MM.1S (cell line): Measurements from ENCODE around the gene IL1RAP.
"Not testable (repeated sequence)": the region's sequence is repeated elsewhere in the genome, so short reads cannot be mapped to it uniquely, and the experiment has no call there.

Experiments used
- DNase-seq: peaks from one replicate; pipeline ENCODE4 v3.0.0-alpha.2; 2015
- H2AFZ ChIP-seq: fragments of 300-600 bp; sonication (generic); 2 replicates; pipeline ENCODE4 v1.6.0; 2016; ENCODE audit warnings: antibody characterized with exemption, low read length
- H3F3A ChIP-seq: fragments of 300-600 bp; sonication (generic); 2 replicates; pipeline ENCODE4 v1.6.1; 2016; ENCODE audit warnings: mild to moderate bottlenecking, antibody characterized with exemption, low read length, moderate library complexity, mixed read lengths; ENCODE audit not compliant: insufficient read depth
- H3K27ac ChIP-seq: fragments of 300-600 bp; sonication (generic); 2 replicates; pipeline ENCODE4 v1.5.1; 2016; ENCODE audit warnings: mild to moderate bottlenecking, low read length
- H3K27me3 ChIP-seq: fragments of 300-600 bp; sonication (generic); replicated peaks from 2 replicates; pipeline ENCODE4 v1.6.0; 2016; ENCODE audit warnings: low read length; ENCODE audit not compliant: insufficient read depth
- H3K36me3 ChIP-seq: fragments of 300-600 bp; sonication (generic); replicated peaks from 2 replicates; pipeline ENCODE4 v1.6.1; 2016; ENCODE audit warnings: mild to moderate bottlenecking, low read length, mixed read lengths; ENCODE audit not compliant: insufficient read depth
- H3K4me1 ChIP-seq: fragments of 300-600 bp; sonication (generic); 2 replicates; pipeline ENCODE4 v1.6.1; 2016; ENCODE audit warnings: low read length, mixed read lengths
- H3K4me2 ChIP-seq: fragments of 300-600 bp; sonication (generic); 2 replicates; pipeline ENCODE4 v1.6.0; 2016; ENCODE audit warnings: low read depth, low read length
- H3K4me3 ChIP-seq: fragments of 300-600 bp; sonication (generic); 2 replicates; pipeline ENCODE4 v1.5.1; 2016; ENCODE audit warnings: low read length, mixed read lengths
- H3K79me2 ChIP-seq: fragments of 300-600 bp; sonication (generic); 2 replicates; pipeline ENCODE4 v1.6.1; 2016; ENCODE audit warnings: mixed run types, low read length, mixed read lengths
- H3K9ac ChIP-seq: fragments of 300-600 bp; sonication (generic); 2 replicates; pipeline ENCODE4 v1.6.1; 2016; ENCODE audit warnings: low read length, mixed read lengths
- H3K9me2 ChIP-seq: fragments of 300-600 bp; sonication (generic); replicated peaks from 2 replicates; pipeline ENCODE4 v1.6.1; 2016; ENCODE audit warnings: mild to moderate bottlenecking, low read length, mixed read lengths; ENCODE audit not compliant: insufficient read depth
- H3K9me3 ChIP-seq: fragments of 300-600 bp; sonication (generic); replicated peaks from 2 replicates; pipeline ENCODE4 v1.6.1; 2016; ENCODE audit warnings: mild to moderate bottlenecking, low read length, mixed read lengths; ENCODE audit not compliant: insufficient read depth
- H4K20me1 ChIP-seq: fragments of 300-600 bp; sonication (generic); 2 replicates; pipeline ENCODE4 v1.6.1; 2016; ENCODE audit warnings: mild to moderate bottlenecking, low read length, moderate library complexity, mixed read lengths; ENCODE audit not compliant: insufficient read depth
- EZH2 ChIP-seq: fragments of 300-600 bp; sonication (generic); optimal IDR thresholded peaks from 2 replicates; pipeline ENCODE3; 2017; ENCODE audit warnings: low read depth, mild to moderate bottlenecking, antibody characterized with exemption, low read length, mixed read lengths
- EZH2phosphoT487 ChIP-seq: fragments of 300-600 bp; sonication (generic); IDR thresholded peaks from 2 replicates; pipeline ENCODE4 v1.6.1; 2018; ENCODE audit warnings: antibody characterized with exemption, low read length
- TF ChIP-seq, protein P1 (sequence below): fragments of 300-600 bp; sonication (generic); IDR thresholded peaks from 2 replicates; pipeline ENCODE4 v1.5.1; 2016; ENCODE audit warnings: antibody characterized with exemption, low read length, mixed read lengths

The IL1RAP gene

GRCh38 chr3:190673148-190673547 is 159.3 kb downstream of the IL1RAP start:
- H2AFZ ChIP-seq, result no peak overlapping the region
- H3K9ac ChIP-seq, result no peak overlapping the region
- TF ChIP-seq EZH2 (no peak), EZH2phosphoT487 (no peak)
- TF ChIP-seq, protein P1, sequence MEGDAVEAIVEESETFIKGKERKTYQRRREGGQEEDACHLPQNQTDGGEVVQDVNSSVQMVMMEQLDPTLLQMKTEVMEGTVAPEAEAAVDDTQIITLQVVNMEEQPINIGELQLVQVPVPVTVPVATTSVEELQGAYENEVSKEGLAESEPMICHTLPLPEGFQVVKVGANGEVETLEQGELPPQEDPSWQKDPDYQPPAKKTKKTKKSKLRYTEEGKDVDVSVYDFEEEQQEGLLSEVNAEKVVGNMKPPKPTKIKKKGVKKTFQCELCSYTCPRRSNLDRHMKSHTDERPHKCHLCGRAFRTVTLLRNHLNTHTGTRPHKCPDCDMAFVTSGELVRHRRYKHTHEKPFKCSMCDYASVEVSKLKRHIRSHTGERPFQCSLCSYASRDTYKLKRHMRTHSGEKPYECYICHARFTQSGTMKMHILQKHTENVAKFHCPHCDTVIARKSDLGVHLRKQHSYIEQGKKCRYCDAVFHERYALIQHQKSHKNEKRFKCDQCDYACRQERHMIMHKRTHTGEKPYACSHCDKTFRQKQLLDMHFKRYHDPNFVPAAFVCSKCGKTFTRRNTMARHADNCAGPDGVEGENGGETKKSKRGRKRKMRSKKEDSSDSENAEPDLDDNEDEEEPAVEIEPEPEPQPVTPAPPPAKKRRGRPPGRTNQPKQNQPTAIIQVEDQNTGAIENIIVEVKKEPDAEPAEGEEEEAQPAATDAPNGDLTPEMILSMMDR, result no peak
- no peak overlapping the region for H3K4me2 ChIP-seq
- no peaks in the 10 kb centered on the region for H3K36me3 ChIP-seq
- H3K9me3 ChIP-seq, result no peaks in the 10 kb centered on the region
- no peaks in the 10 kb centered on the region for H3K9me2 ChIP-seq
- H3K4me3 ChIP-seq, result no peak overlapping the region
- DNase-seq, result no peak
- H4K20me1 ChIP-seq, result no peaks in the 10 kb centered on the region
- no peak overlapping the region for H3K27ac ChIP-seq
- no peaks in the 10 kb centered on the region for H3F3A ChIP-seq
- no peaks in the 10 kb centered on the region for H3K27me3 ChIP-seq
- no peaks in the 10 kb centered on the region for H3K79me2 ChIP-seq
- H3K4me1 ChIP-seq, result no peaks in the 10 kb centered on the region

DNA sequence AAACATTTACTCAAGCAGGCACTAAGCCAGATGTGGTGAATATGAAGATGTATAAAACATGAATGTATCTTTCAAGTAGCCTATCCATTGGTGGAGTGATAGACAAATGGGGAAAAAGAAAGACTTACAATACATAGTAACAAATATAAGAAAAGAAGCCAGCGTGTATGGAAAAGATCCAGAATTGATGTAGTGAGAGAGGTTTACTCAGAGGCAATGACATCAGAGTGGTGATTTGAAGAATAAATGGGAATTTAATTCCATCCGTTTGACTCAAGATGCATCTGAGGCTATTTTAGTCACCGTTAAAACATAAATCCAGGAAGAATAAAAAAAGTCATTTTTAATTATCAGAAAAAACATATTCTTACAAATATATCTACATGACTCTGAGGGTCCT is 162.6 kb downstream of the IL1RAP start:
- no peaks in the 10 kb centered on the region for H3K27me3 ChIP-seq
- no peak overlapping the region for H3K4me3 ChIP-seq
- H3K9me3 ChIP-seq, result no peaks in the 10 kb centered on the region
- H3K27ac ChIP-seq, result no peak overlapping the region
- H3K9ac ChIP-seq, result no peak overlapping the region
- H3K79me2 ChIP-seq, result no peaks in the 10 kb centered on the region
- DNase-seq, result no peak
- H4K20me1 ChIP-seq, result no peaks in the 10 kb centered on the region
- no peaks in the 10 kb centered on the region for H3K36me3 ChIP-seq
- TF ChIP-seq EZH2, result no peak
- no peak for TF ChIP-seq EZH2phosphoT487
- TF ChIP-seq, protein P1, result no peak
- no peak overlapping the region for H3K4me2 ChIP-seq
- no peak overlapping the region for H2AFZ ChIP-seq
- H3K4me1 ChIP-seq, result no peaks in the 10 kb centered on the region
- H3K9me2 ChIP-seq, result no peaks in the 10 kb centered on the region
- H3F3A ChIP-seq, result no peaks in the 10 kb centered on the region

DNA sequence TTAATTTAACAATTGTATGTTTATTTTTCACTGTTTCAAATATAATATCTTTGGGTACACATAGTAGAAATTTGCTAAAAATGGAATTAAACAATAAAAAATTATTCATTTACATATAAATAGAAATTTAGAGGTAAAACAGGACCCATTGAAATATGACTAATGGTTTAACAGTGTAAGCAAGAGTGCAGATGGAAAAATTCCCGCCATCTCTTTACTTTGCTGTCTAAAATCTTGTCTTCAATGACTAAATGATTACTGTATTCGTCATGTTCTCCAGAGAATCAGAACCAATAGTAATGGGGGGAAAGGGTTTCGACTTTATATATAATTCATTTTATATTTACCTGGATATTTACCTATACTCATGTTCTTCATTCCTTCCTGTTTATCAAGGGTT is 163.1 kb downstream of the IL1RAP start:
- Histone ChIP-seq H3K79me2 (no peaks in the 10 kb centered on the region), H3K36me3 (no peaks in the 10 kb centered on the region), H3K9me2 (no peaks in the 10 kb centered on the region), H3K4me2 (no peak overlapping the region), H3K4me1 (no peaks in the 10 kb centered on the region), H3K27me3 (no peaks in the 10 kb centered on the region), H3F3A (no peaks in the 10 kb centered on the region), H3K9me3 (no peaks in the 10 kb centered on the region), H2AFZ (no peak overlapping the region), H3K4me3 (no peak overlapping the region), H3K9ac (no peak overlapping the region), H4K20me1 (no peaks in the 10 kb centered on the region), H3K27ac (no peak overlapping the region)
- no peak for DNase-seq
- TF ChIP-seq EZH2phosphoT487, result no peak
- no peak for TF ChIP-seq EZH2
- TF ChIP-seq, protein P1, result no peak

DNA sequence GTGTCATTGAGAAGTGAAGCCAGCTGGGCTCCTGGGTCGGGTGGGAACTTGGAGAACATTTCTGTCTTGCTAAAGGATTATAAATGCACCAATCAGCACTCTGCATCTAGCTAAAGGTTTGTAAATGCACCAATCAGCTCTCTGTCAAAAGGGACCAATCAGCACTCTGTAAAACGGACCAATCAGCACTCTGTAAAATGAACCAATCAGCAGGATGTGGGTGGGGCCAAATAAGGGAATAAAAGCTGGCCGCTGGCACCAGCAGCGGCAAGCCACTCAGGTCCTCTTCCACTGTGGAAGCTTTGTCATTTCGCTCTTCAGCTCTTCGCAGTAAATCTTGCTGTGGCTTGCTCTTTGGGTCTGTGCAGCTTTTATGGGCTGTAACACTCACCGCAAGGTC is 164.0 kb downstream of the IL1RAP start:
- not testable (repeated sequence) for DNase-seq

More for the DNA sequence above, 164.0 kb downstream of the IL1RAP start:
- not testable (repeated sequence) for H3K27ac ChIP-seq, H3K4me1 ChIP-seq, H3K9me2 ChIP-seq, H3K4me2 ChIP-seq, H3F3A ChIP-seq, H4K20me1 ChIP-seq, H2AFZ ChIP-seq, H3K79me2 ChIP-seq, H3K4me3 ChIP-seq, H3K36me3 ChIP-seq, H3K9me3 ChIP-seq, H3K27me3 ChIP-seq, H3K9ac ChIP-seq
